Gastroesophageal sphincter (tissue), 3 donors: Measurements from ENCODE around the gene DACT3.

Source experiments
- CTCF ChIP-seq, 4 experiments: fragments of 200-600 bp in 2 of 4; fragments of 450-650 bp in 2 of 4; sonication (generic) in 1 of 4; IDR thresholded peaks; one replicate each; pipeline ENCODE4 v1.5.1; 2017 to 2019; ENCODE audit warnings: antibody characterized with exemption in 4 of 4, mild to moderate bottlenecking in 2 of 4, moderate library complexity in 2 of 4
- POLR2A ChIP-seq, 2 donors: fragments of 450-650 bp; IDR thresholded peaks; one replicate each; pipeline ENCODE4 v1.6.1; 2017; ENCODE audit warnings: antibody characterized with exemption in 2 of 2, mild to moderate bottlenecking in 2 of 2, moderate library complexity in 1 of 2
- POLR2AphosphoS5 ChIP-seq: sonication (generic); formaldehyde crosslinking; IDR thresholded peaks from one replicate; pipeline ENCODE4 v1.6.1; 2017; ENCODE audit warnings: antibody characterized with exemption

GRCh38 chr19:46700704-46701103 lies 39.7 kb upstream of the DACT3 start:
- TF ChIP-seq CTCF (IDR thresholded peaks at IDR 0.05) (no peak), POLR2A (IDR thresholded peaks at IDR 0.05) (no peak), POLR2AphosphoS5 (no peak)
